DMS114 treated with DMSO at 0.1 percent for 48 hours (cell line): ENCODE results near the gene HES5.

ENCODE experiments used
- DNase-seq: peaks from one replicate; lab custom pipeline; 2025; ENCODE audit not compliant: unreplicated experiment; lab: John Stamatoyannopoulos, UW

HES5 gene

GRCh38 chr1:2501820-2502119 is 28.3 kb downstream of the HES5 start:
- no peak for DNase-seq

DNA sequence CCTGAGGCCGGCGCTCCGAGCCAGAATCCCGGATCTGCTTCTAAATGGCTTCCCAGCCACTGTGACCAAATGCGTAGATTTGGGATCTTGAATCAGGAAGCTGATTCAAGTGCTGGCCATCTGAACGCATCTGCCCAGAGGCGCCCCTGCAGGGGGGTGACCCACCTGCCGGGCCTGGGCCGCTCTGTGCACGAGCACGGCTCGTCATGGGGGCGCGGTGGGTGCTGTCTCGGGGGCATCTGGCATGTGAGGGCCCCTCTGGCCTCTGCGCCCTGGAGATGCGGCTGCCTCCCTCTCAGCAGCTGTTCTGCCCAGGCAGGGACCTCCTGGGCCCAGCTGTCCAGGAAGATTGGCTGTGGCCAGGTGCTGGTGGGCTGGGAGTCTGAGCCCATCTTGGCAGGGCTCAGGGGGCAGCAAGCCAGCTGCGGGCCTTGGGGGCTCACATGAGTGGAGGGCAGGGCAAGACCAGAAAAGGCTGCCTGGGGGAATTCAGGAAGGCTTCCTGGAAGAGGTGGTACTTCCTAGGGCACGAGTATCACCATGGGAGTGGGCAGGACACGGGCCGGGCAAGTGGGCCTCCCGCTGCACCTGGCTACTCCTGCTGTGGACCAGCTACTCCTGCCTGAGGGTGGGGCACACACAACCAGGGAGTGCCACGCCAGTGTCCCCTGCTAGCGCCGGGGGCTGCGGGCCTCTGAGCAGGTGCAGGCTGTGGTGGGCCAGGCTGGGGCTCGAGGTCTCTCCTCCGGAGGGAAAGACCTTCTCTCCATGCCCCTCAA is 28.8 kb downstream of the HES5 start:
- no peak for DNase-seq

DNA sequence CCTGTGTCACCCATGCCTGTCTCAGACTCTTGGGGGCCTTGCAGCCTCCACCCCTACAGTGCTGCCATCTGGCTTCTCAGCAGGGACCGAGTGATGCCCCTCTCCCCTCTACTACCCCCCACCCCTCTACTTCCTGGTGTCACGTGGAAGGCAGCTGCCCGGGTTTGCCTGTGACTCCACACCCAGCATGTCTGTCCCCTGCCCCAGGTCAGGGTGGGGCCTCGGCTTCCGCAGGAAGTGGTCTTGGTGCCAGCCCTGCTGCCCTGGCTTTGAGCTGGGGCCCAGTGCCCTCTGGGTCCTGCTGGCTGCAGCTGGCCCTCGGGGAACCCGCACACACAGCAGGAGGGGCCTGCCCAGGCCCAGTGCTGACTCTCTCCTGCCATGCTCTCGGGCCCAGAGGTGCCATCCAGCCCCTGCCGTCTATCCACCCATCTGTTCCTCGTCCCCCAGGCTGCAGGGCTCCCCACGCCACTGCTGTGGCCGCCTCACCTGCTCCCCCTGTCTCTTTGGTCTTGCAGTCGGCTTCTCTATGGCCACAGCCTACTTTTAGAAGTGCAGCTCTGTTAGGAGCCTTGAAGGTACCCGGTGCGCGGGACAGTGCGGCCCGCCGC is 30.0 kb downstream of the HES5 start:
- no peak for DNase-seq

DNA sequence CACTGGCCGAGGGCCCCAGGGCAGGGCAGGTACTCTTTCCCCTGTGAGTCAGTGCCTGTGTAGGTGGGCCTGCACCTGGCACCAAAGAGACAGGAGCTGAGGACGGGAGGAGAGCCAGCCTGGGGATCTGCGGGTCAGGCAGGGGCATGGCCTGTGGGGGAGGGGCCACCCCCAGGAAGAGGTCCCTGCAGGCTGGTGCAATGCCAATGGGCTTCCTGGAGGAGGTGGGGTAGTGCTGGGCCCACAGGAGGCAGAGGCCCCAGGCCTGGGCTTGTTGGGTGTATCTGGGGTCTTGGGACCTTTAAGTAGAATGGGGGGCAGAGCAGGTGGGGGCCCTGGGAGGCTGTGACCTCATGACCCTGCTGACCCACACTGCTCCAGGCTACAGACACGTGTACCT is 30.8 kb downstream of the HES5 start:
- DNase-seq: no peak

DNA sequence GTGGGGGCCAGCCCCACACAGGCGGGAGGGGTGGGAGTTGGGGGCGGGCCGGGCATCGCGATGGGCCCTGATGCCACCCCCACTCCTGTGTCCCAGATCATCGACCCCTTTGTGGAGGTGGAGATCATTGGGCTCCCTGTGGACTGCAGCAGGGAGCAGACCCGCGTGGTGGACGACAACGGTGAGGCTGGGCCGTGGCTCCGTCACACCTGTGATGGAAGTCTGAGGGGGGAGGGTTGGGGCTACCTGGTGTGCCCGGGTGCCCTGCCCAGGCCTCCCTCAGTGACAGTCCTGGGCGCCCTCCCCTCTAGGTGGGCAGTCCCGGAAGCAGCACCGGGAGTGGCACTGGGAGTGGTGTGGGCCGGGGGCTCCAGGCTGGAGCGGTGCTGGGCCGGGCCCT is 31.4 kb downstream of the HES5 start:
- no peak for DNase-seq

GRCh38 chr1:2497891-2498290 is 32.2 kb downstream of the HES5 start:
- DNase-seq: no peak

GRCh38 chr1:2496746-2497145 is 33.3 kb downstream of the HES5 start:
- no peak for DNase-seq

- no peak for DNase-seq
Measured at GRCh38 chr1:2496087-2496622, 33.9 kb downstream of the HES5 start.

GRCh38 chr1:2495546-2495945 is 34.5 kb downstream of the HES5 start:
- no peak for DNase-seq

DNA sequence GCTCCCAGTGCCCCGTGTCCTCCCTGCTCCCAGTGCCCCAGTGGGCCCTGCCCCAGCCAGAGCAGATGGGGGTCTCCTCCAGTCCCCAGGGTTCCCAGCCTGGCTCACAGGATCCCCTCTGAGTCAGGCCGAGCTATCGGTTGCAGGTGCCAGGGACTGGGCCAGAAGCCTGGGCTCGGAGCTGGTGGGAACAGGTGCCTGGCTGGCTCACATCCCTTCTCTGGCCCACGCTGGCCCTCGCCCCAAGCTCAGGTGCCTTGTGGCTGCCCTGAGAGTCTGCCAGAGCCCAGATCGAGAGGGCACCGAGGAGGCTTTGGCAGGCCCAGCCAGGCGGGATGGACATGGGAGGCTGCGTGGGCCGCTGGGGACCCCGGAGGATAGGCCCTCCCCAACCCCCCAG is 35.0 kb downstream of the HES5 start:
- DNase-seq: no peak

GRCh38 chr1:2494323-2494693 is 35.8 kb downstream of the HES5 start:
- DNase-seq: no peak

DNA sequence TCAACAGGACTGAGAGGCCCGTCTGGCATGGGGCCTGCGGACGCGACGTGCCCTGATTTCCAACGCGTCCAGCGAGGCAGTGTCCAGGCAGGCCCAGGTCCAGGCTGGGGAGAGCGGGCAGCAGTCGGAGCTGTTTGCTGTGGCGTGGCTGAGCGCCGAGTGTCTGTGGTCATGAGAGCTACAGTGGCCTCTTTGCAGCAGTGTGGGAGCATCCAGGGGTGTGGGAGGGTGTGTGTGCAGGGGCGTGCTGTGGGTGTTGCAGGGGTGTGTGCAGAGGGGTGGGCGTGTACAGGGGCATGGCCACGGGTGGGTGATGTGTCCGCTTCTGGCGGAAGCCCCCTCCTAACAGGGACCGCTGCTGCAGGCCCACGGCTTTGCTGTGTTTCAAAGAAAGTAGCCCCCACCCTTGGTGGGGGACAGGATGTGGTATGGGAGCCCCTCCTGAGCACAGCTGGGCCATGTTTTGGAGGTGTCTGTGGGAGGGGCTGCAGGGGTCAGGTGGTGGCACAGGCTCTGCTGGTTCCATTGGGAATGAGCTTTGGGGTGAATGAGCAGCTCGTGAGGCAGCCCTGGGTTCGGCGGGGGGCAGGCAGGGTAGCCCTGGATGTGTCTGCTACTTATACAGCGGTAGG is 36.3 kb downstream of the HES5 start:
- no peak for DNase-seq

GRCh38 chr1:2493218-2493617 is 36.8 kb downstream of the HES5 start:
- no peak for DNase-seq

- no peak for DNase-seq
Measured at GRCh38 chr1:2492091-2492490, 38.0 kb downstream of the HES5 start.

DNA sequence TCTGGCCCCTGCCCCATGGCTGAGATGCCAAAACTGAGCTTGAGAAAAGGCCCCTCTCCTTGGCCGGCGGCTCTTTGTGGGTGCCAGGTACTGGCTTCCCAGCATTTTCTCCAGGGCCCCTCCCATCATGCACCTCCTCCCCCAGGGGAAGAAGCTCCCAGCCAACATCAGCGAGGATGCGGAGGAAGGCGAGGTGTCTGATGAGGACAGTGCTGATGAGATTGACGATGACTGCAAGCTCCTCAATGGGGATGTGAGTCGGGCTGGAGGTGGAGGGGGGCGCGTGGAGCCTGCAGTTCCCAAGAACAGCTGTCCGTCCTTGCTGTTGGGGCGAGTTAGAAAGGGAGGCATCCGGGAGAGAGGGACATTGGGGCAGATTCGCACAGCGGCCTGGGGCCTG is 40.4 kb downstream of the HES5 start:
- no peak for DNase-seq

- DNase-seq: no peak
Measured at GRCh38 chr1:2488688-2489087, 41.4 kb downstream of the HES5 start.

- DNase-seq: no peak
Measured at GRCh38 chr1:2486558-2486957, 43.5 kb downstream of the HES5 start.

DNA sequence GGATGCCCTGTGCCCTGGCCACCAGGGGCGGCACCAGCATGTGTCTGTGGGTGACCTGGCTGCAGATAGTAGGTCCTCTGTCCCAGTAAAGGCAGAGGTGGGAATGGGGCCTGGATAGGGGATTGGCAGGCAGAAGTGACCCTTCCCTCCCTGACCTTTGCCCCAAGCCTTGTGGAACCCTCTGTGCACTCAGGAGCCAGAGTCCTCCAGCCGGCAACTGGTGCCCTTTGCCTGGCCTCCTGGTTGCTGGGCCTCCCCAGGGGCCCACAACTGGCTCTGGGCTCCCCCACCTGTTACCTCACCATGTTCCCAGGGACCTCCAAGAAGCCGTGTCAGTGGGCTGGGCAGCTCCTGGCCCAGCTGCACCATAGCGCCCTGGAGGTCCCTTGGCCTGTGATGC is 44.0 kb downstream of the HES5 start:
- DNase-seq: no peak

DNA sequence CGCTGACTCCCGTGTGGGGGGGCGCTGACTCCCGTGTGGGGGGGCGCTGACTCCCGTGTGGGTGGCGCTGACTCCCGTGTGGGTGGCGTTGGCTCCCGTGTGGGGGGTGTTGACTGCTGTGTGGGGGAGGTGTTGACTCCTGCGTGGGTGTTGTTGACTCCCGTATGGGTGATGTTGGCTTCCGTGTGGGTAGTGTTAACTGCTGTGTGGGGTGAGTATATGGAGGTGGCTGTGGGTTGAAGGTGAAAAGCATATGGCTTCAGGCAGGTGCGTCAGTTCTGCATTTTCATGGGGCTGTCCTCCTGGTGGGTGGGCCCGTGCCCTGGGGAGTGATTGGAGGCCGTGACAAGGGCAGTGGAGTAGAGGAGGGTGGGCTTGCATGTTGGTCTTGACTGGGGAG is 46.1 kb downstream of the HES5 start:
- no peak for DNase-seq

DNA sequence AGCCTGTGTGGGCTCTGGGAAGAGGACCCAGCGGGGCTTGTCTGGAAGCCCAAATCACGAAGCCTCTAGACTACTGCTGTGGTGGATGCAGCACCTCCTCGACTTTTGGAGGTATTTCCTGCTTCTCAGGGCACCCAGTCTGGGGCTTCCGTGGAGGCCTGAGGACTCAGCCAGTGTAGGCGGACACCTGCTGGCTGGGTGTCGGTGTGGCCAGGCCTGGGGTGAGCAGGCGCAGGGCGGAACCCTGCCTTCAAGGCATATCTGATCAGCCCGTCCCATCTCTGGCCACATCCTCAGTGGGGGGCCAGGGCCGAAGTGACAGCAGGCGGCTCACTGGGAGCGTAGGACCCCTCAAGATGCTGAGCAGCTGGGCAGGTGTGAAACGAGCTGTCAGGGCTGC is 47.0 kb downstream of the HES5 start:
- no peak for DNase-seq

DNA sequence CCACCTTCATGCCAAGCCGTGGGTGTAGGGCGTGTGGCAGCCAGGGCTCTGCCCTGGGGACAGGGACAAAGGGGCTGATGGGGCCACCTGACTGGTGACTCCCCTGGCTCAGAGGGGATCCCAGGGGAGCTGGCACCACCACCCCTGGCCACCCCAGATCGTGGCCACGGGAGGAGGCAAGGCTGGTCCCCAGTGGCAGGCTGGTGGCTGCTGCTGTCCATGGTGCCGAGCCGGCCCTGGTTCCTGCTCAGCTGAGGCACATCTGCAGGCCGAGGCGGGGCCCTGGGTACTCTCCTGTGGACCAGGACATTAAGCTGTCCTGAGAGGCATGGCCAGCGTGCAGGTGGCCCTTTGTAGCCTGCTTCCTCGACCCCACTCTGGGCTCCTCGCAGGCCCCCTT is 47.5 kb downstream of the HES5 start:
- DNase-seq: no peak

DNA sequence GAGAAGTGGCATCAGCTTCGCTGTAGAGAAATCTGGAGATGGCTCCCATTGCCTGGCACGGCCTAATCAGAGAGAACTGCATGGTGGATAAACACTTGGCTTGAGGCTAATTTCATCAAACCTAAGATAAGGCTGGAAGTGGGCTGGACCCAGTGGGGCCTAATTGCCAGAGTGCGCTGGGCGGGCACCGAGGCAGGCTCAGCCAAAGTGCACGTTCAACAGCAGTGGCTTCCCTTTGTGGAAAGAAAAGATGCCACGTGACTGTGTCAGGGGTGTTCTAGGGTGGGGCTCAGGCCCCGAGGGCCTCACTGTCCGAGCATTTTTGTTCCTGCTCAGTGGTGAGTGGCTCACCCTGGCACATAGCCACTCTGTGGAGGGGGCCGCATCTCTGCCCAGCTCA is 48.2 kb downstream of the HES5 start:
- no peak for DNase-seq

DNA sequence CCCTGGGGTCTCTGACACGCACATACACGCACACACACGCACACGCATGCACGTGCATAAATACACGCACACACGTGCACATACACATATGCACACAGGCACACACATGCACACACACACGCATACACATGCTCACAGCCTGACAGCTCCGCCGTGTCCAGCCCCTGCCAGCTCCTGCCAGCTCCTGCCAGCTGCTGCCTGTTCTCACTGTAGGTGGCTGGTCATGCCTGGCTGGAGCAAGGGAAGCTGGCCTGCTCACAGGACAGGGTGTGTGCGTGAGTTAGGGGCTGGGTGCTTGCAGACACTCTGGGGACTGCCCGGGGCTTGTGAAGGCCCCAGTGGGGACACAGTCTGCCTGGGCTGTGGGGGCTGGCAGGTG is 49.1 kb downstream of the HES5 start:
- DNase-seq: no peak
